GM12873 (cell line): ENCODE data around the gene HMGCS2.

ENCODE experiments used
- TF ChIP-seq, protein P1 (sequence below): IDR thresholded peaks from 2 replicates; pipeline ENCODE4 v1.5.1; 2012; ENCODE audit warnings: low read depth, mild to moderate bottlenecking, moderate library complexity, low read length, control low read depth; ENCODE audit not compliant: insufficient read depth; ENCODE audit errors: missing control alignments

The HMGCS2 gene

DNA sequence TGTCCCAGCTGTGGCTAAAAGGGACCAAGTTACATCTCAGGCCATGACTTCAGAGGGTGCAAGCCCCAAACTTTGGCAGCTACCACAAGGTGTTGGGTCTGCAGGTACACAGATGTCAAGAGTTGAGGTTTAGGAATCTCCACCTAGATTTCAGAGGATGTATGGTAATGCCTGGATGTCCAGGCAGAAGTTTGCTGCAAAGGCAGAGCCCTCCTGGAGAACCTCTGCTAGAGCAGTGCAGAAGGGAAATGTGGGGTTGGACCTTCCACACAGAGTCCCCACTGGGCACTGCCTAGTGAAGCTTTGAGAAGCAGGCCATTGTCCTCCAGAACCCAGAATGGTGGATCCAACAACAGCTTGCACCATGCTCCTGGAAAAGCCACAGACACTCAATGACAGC lies 67.0 kb downstream of the HMGCS2 start:
- TF ChIP-seq, protein P1, sequence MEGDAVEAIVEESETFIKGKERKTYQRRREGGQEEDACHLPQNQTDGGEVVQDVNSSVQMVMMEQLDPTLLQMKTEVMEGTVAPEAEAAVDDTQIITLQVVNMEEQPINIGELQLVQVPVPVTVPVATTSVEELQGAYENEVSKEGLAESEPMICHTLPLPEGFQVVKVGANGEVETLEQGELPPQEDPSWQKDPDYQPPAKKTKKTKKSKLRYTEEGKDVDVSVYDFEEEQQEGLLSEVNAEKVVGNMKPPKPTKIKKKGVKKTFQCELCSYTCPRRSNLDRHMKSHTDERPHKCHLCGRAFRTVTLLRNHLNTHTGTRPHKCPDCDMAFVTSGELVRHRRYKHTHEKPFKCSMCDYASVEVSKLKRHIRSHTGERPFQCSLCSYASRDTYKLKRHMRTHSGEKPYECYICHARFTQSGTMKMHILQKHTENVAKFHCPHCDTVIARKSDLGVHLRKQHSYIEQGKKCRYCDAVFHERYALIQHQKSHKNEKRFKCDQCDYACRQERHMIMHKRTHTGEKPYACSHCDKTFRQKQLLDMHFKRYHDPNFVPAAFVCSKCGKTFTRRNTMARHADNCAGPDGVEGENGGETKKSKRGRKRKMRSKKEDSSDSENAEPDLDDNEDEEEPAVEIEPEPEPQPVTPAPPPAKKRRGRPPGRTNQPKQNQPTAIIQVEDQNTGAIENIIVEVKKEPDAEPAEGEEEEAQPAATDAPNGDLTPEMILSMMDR, result no peak

DNA sequence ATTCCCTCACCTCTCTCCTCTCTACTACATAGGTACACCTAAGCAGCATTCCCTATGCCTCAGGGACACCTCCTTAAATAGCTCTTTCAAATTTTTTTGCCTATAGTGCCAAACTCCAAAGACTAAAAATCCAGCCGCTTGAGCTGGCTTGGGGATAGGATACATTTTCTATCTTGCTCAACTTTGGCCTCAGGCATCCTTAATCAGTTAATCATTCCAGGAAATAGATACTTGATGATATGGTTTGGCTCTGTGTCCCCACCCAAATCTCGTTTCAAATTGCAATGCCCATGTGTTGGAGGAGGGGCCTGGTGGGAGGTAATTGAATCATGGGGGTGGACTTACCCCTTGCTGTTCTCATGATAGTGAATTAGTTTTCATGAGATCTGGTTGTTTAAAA lies 68.4 kb downstream of the HMGCS2 start:
- TF ChIP-seq, protein P1, result no peak
